GM04503 (cell line): ENCODE results near the gene SDR42E2.
"Not testable (repeated sequence)": the region's sequence is repeated elsewhere in the genome, so short reads cannot be mapped to it uniquely, and the experiment has no call there.

Experiments
- DNase-seq: peaks from one replicate; pipeline ENCODE4 v3.0.0-alpha.2; 2012; ENCODE audit warnings: low read depth

The SDR42E2 gene

DNA sequence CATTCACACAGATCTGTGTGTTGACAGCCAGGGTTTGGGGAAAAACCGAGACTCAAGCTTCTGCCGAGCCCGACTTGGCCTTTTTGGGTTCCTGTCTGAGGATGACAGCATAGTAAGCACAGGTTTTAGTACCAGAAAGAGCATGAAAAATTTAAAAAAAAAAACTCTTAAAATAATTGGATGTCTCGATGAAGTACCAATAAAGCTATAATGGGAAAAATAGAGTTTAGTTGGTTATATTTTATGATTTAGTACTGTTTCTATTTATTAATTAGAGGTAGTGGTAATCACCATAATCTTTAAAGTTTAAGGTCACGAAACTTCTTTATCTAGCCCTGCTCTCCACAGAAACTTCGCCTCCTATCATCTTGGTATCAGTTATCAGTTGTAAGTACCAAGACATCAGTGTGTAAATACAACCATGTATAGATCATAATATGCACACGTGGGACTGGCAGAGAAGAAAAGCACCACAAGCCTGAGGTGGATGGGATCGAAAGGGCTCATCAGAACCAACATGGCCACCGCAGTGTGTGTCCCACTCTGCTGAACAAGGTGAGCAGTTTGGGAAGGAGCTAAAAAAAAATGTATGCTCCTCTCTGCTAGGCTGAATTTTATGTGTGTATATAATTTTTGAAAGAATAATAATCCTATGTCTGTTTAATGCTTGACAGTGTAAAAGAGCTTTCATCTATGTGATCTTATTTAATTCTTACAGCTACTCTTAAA lies 29.4 kb downstream of the SDR42E2 start:
- no peak for DNase-seq

DNA sequence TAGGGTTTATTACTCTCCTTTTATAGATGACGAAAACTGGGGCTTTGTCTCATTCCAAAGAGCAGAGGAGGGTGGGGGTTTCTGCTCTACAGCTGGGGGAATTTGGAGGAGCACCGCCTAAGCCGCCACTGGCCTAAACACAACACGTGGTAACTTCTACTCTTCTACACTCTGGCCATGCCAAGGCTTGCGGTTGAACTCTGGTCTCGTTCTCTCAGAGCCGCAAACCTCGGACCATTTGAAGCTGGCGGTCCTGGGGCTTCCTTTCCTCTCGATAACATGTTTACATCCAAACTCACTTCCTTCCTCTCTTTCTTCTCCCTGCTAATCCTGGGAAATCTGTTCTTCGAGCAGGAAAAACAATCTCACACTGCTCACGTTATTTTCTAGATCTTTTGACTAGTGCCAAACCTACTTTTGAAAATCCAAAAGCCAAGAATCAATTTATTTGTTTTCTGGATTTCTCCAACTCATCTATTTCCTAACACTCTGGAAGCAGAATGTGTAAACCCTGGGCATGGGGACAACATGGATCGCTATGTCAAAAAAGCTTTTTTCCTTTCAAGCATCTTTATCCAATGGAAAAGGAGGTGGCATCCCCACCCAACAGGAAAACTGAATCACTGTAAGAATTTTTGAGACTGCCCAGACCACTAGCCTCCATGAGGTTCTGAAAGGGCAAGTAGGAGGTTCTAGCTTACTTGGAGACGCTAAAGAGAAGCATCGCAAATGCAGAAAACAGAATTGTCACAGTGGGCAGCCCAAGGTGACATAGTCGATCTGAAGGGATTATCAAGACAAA lies 30.2 kb downstream of the SDR42E2 start:
- peak; percentile 67 for DNase-seq

DNA sequence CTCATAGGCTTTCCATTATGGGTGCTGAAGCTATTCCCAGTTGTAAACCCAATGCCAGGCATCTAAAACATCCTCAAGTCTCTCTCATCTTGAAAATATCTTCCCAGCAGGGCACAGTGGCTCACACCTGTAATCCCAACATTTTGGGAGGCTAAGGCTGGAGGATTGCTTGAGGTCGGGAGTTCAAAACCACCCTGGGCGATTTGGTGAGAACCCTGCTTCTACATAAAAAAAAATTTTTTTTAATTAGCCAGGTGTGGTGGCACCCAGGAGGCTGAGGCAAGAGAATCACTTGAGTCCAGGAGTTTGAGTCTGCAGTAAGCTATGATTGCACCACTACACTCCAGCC lies 30.7 kb downstream of the SDR42E2 start:
- DNase-seq = no peak

DNA sequence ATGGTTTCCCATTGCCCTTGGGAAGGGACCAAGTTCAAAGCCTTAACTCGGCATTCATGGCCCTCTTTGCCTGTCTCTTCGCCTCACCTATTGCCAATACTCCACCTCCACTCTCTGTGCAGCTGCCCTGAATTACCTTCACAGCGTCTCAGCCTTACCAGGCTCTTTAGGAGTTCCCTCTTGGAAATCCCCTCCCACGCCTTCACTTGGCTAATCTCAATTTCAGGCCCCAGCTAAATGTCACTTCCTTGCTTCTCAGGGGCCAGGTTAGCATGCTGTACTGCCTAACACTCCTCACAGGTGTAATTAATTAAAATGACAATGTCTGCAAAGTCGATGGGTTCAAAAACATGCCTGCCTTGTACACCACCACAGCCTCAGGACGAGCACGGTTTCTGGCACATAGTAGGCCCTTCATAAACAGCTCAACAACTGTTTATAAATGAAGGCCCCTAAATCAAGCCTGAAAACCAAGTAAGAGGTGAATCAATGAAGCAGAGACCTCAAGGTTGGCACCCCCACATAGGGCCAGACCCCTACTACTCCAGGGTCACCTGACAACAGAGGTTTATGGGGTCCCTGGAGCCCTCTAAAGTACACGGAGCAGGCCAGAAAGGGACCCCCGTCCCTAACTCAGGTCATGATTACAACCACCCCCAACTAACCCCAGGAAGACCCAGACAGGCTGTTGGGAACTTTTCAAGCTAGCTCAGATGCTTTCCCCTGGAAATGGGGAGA lies 32.6 kb downstream of the SDR42E2 start:
- DNase-seq = no peak

DNA sequence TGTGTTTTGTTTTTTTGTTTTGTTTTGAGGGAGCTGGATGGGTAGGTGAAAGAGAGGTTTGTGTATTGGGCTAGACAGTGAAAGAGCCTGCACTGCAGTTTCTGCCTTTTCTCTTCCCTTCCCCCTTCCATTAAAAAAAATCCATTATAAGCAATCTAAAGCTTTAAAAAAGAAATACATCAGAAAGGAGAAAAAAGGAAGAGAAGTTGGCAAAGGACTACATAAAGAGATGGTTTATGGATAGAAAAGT lies 33.1 kb downstream of the SDR42E2 start:
- no peak for DNase-seq

DNA sequence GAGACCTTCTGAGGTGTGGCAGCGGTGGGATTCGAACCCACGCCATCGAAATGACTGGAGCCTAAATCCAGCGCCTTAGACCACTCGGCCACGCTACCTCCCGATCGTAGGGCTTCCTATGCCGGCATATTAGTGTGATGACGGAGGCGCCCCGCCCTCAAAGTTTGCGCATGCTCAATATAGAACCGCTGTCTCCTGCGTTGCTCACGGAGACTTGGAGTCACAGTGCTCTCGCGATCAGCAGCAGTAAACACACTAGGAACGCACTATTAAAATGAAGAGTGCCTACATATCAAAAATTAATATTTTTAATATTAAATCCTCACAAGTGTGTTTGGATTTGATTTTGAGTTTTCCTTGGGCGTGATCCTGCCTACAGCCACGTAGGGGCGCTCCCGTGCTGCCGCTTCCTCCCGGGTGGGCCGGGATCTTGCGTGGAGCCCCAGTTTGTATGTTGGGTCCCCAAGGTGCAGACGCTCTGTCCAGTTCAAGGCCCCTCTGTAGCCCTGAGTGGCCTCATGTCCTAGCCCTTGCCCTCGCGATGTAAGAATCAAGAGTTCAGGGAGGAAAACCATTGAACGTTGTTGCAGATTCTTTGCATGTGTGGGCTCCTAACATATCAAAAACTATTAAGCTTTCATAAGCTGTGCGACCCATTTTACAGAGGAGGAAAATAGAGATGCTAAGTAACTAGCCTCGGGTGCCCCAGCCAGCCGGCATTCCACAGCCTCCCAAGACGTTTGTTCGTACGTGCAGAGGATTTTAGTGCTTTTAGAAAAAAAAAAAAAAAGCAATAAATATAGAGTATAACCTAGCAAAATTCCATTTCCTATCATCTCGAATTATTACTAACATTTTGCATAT lies 33.6 kb downstream of the SDR42E2 start:
- no peak for DNase-seq

DNA sequence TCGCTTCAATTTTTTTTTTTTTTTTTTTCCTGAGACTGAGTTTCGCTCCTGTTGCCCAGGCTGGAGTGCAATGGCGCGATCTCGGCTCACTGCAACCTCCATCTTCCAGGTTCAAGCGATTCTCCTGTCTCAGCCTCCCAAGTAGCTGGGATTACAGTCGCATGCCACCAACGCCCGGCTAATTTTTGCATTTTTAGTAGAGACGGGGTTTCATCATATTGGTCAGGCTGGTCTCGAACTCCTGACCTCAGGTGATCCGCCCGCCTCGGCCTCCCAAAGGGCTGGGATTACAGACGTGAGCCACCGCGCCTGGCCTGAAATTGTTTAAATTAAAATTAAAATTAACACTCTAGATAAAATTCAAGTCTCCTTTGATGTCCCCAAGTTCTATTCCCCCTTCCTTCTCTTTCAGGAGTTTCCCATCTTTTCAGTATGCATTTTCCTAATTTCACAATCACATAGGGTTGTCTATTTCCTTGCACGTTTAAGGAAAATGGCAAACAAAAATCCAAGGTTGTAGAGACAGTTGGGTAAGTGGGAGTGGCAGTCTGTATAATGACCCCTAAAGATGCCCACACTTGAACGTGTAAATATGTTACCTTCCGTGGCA lies 34.4 kb downstream of the SDR42E2 start:
- not testable (repeated sequence) for DNase-seq

DNA sequence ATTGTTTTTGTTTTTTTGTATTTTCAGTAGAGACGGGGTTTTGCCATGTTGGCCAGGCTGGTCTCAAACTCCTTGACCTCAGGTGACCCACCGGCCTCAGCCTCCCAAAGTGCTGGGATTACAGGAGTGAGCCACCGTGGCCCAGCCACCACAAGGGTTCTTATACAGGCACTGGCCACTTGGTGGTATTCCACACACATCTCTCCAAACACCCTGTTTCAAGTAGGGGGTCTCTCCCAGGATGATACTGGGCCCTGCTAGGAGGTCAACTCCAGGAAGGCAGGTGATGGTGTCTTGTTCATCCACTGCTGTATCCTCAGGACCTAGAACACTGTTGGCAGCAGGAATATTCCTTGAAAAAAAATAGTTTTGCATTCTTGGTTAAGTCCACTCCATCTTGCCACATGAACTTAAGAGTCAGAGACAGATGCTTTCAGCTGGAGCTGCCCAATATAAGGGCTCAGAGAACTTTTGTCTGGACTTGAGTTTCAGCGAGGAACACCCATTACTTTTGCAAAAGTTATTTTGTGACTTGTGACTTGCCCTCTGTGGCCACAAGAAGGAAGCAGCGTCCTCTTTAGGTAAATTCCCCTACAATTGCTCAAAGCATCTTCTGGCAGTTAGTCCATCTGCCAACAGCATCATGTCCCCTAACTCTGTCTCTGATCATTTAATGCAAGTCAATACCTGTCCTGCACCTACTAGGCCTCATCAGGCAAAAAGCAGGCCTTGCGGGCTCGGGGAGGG lies 36.4 kb downstream of the SDR42E2 start:
- DNase-seq = no peak

DNA sequence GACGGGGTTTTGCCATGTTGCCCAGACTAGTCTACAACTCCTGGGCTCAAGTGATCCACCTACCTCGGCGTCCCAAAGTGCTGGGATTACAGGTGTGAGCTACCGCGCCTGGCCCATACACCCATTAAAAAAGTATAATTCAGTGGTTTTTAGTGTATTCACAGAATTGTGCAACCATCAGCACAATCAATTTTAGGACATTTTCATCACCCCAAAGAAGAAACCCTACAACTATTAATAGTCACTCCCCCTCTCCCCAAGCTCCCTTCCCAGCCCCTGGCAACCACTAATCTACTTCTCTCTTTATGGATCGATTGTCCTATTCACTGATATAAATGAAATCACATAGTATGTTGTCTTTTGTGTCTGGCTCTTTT lies 39.9 kb downstream of the SDR42E2 start:
- DNase-seq = no peak

DNA sequence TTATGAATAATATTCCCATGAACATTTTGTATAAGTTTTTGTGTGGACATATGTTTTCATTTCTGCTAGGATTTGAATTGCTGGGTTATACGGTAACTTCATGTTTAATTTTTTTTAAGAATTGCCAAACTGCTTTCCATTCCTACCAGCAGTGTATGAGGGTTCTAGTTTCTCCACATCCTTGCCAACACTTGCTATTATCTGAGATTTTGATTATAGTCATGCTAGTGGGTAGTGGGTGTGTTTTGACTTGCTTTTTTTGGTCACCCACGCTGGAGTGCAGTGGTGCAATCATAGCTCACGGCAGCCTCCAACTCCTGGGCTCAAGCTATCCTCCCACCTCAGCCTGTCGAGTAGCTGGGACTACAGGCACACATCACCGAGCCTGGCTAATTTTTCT lies 40.8 kb downstream of the SDR42E2 start:
- no peak for DNase-seq

DNA sequence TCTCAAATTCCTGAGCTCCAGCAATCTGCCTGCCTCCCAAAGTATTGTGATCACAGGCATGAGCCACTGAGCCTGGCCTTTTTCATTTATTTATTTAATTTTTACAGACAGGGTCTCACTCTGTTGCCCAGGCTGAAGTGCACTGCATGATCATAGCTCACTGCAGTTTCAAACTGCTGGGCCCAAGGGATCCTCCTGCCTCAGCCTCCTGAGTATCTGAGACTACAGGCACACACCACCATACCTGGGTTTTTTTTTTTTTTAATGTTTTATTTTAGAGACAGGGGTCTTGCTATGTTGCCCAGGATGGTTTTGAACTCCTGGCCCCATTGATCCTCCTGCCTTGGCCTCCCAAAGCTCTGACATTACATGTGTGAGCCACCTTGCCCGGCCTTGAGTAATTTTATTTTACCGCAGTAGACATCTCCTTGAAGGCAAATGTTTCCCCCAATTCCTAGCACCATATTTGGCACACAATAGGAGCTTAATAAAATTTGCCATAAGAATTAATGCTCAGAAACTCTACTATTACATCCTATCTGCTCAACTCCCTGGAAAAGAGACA lies 41.9 kb downstream of the SDR42E2 start:
- no peak for DNase-seq

DNA sequence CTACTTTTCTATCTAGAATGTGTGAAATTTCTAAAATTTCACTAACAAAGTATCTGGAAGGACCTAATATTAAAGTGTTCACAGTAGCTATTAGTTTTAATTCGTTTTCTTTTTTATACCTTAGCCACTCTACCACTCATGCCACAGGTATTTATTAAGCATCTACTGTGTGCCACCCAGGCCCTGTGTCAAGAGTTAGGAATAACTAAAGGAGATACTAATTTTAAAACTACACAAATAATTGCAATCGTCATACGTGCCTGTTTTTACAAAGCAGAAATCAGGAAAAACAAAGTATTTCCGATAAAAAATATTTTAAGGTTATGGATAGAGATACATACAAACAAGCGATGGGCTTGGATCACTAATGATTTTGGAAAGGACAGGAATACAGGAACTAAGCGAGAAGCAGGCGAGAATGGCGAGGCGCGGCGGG lies 43.3 kb downstream of the SDR42E2 start:
- DNase-seq = no peak

DNA sequence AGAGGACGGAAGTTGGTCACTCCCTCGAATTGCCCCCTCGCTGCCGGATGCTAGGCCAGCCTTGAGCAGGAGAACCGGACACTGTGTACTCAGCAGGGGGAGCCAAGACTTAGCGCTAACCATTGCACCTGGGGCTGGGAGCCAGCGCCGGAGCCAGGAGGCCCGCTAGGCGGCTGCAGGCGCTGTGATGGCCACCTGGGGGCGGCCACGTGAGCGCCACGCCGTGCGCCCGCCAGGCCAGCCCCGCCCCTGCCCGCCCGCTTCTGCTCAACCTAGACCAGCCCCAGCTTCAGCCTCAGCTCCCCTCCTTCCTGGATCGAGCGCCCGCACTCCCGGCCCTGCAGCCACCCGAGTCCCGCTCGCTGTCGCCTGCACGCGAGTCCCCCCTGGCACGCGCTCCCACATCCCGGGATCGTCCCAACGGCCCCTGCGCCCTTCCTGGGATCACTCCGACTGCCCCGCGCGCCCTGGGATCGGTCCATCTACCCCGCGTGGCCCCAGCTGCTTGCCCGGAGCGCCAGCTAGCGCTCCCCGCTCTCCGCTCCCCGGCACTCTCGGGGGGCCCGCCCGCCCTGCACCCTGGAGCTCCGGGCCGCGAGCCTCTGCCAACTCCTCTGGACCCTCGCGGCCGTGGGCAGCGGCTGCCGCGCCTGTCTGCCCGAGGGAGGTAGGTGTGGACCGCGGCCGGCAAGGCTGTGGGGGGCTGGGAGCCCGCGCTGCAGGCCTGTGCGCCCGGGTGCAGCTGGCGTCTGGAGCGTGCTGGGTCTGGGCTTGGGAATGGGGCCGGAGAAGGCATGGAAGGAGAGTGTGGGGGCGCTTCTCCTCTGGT lies 43.9 kb downstream of the SDR42E2 start, which contains the start of gene EEF2K:
EEF2K (plus strand) TSS at position 266 of the 829 bp plus-strand sequence. CDS start 19,452 bp downstream, outside the sequence.
- peak; percentile 70 for DNase-seq

DNA sequence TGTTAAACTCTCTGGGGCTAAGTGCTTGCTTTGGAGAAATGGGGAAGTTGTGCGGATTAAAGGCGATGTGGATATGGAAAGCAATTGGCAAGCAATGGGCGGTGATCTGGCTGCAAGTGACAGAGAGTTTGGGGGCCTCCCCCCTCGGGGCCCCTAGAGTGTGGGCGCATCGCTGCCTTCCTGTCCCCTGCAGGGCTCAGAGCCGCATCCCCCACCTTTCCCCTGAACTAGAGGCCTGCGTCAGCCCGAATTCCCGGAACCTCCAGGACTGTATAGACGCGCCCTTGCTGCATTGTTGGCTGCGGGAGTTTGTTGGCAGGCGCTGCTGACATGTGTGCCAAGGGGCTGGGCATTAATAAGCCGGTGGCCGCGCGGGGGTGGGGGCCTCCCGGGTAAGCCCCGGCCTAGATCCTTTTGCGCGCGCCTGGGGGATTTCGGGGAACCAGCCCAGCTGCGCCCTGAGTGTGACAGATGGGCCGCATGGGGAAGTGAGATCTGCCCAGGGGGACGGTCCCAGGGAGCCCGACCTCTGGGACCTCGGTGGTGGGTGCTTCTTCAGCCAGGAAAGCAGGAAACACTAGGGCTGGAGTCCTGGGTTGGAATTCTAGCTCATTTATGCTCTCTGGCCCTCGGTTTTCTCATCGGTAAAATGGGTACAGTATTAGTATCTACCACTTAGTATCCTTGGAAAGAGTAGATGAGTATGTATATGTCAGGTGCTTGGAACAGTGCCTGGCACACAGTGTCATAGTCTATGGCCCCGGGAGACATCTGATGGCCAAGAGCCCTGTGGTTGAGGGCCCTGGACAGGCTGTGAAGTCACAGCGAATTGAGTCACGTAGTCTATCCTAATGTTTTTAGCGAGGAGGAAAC lies 44.8 kb downstream of the SDR42E2 start:
- DNase-seq = no peak

DNA sequence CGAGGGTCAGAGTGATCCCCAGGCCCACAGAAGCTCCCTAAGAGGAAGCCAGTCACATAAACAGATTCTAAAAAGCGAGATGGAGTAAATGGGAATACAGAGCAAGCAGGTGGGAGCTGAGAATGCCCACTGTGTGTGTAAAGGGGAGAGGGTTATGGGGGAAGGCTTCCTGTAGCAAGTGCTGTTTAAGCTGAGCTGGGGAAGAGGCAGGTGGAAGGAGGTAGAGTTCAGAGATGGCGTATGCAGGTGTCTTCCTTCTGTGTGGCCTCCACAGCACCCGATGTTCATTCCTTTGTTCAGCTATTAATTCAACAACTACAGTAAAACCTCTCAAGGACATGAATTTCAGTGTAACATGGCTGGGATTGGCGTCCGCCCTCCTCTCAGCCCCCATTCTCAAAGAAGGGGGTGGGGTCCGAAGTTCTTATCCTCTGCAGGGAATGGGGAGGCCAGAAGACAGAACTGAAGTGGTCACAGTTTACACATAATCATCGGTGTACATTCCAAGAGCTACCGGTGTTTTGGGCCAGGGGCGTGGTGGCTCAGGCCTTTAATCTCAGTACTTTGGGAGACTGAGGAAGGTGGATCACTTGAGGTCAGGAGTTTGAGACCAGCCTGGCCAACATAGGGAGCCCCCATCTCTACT lies 45.5 kb downstream of the SDR42E2 start:
- no peak for DNase-seq

DNA sequence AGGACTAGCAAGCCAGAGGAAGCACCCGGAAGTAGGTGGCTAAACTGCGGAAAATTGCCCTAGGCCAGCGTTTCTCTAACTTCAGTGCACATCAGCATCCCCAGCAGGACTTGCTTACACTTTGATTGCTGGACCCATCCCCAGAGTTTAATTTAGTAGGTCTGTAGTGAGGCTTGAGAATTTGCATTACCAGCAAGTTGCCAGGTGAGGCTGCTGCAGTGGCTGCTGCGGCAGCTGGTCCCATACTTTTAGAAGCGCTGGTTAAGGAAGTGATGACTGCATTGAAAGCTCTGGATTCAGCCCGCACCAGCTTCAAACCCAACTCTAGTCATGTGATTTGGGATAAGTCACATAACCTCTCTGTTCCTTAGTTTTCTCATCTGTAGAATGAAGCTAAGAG lies 48.0 kb downstream of the SDR42E2 start:
- no peak for DNase-seq

DNA sequence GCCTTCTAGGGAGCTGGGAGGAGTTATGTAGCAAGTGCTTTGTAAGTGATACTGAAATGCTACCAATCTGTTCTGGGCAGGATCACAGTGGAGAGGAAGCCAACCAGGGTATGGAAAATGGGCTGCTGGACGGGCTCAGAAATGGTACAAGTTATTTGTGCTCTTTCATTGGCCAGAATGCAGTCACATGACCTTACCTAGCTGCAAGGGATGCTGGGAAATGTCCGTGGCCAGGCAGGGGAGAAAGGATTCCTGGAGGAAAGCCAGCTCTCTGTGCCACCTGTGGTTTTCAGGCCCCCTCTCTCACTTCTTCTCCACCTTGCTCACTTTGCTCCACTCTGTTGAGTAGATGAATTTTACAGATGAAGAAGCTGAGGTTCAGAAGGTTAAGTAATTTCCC lies 48.5 kb downstream of the SDR42E2 start:
- no peak for DNase-seq

DNA sequence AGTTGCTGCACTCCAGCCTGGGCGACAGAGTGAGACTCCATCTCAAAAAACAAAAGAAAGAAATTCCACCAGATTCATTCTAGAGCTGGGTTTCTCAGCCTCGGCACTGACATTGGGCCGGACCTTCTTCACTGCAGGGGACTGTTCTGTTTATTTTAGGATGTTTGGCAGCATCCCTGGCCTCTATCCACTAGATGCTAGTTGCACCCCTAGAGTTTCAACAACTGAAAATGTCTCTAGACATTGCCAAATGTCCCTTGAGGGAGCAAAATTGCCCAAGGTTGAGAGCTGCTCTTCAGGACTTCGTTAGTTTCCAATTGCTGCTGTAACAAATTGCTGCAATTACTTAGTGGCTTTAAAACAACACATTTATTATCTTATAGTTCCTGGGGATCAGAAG lies 50.9 kb downstream of the SDR42E2 start:
- DNase-seq = no peak
